Dendritic cell treated with granulocyte-macrophage colony-stimulating factor and Interleukin-4, amounts not matched to agents 40 ng/mL and 50 ng/mL, for 4 days (primary cell): ENCODE data around the gene POC1A.

Source experiments
- H3K27ac Mint-ChIP-seq: one replicate; pipeline ENCODE4 v1.8.0; 2022; ENCODE audit warnings: mild to moderate bottlenecking, mixed read lengths
- H3K27me3 Mint-ChIP-seq: one replicate; pipeline ENCODE4 v1.8.0; 2022; ENCODE audit warnings: mild to moderate bottlenecking, mixed read lengths
- H3K36me3 Mint-ChIP-seq: one replicate; pipeline ENCODE4 v1.8.0; 2022; ENCODE audit warnings: low read depth, mixed read lengths
- H3K4me1 Mint-ChIP-seq: one replicate; pipeline ENCODE4 v1.8.0; 2022; ENCODE audit warnings: low read depth, mixed read lengths
- H3K4me3 Mint-ChIP-seq: one replicate; pipeline ENCODE4 v1.8.0; 2022; ENCODE audit warnings: mild to moderate bottlenecking, moderate library complexity, mixed read lengths
- H3K9me3 Mint-ChIP-seq: one replicate; pipeline ENCODE4 v1.8.0; 2022; ENCODE audit warnings: mixed read lengths
- intact Hi-C: fragments of 100-400 bp; cut with micrococcal nuclease; formaldehyde crosslinking; loops from one replicate; pipeline ENCODE4 v1.15.0; 2022

The POC1A gene

GRCh38 chr3:52123106-52123725, 31.0 kb downstream of the POC1A start:
- H3K4me1 Mint-ChIP-seq: peaks cover 64% of the 10 kb centered on the region
- H3K9me3 Mint-ChIP-seq: no peaks in the 10 kb centered on the region
- no peaks in the 10 kb centered on the region for H3K27me3 Mint-ChIP-seq
- no peak overlapping the region for H3K4me3 Mint-ChIP-seq
- H3K27ac Mint-ChIP-seq: peak overlapping the region; percentile 92
- intact Hi-C loops: loop anchor here (2.0 to 5.0 kb wide), 2 partner anchors 36 to 120 kb away; no protein-coding TSS in a partner anchor
- peaks cover 6% of the 10 kb centered on the region for H3K36me3 Mint-ChIP-seq

DNA sequence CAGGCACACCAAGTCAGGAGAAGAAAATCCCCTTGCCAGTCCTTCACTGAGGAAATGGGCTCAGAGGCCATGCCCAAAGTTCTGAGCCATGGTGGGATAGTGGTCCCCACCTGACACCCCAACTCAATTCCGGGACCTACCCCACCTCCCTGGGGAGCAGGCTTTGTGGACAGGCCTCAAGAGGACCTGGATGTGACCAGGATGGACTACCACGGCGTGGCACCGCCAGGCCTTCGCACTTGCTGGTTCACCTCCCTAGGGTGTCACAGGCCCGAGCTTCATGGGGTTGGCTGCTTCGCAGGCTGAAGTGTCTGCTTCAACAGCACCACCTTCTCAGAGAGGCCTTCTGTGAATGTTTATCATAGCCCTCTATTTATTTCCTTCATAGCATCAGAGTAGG, 31.7 kb downstream of the POC1A start:
- intact Hi-C loops: loop anchor here (2.0 to 5.0 kb wide), 2 partner anchors 35 to 120 kb away; no protein-coding TSS in a partner anchor
- no peak overlapping the region for H3K4me3 Mint-ChIP-seq
- peak overlapping the region; percentile 92 for H3K27ac Mint-ChIP-seq
- H3K9me3 Mint-ChIP-seq: no peaks in the 10 kb centered on the region
- H3K27me3 Mint-ChIP-seq: no peaks in the 10 kb centered on the region
- H3K36me3 Mint-ChIP-seq: peaks cover 6% of the 10 kb centered on the region
- H3K4me1 Mint-ChIP-seq: peaks cover 67% of the 10 kb centered on the region

DNA sequence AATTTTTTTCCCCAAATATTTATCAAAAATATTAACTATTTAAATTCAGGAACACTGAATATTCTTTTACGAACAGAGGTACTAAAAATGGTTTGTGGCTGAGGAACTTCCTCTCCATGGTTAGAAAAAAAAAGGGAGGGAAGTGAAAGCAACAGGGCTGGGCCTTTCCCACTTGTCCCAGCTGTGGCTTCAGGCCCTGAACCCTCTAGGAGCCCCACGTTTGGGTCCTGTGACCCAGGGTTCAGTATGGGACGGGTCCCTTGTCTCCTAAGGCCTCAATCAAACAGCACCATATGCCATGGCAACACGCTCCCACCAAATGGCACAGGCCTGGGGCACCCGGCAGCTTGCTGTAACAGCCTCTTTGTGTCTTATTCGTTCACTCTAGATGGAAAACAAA, 32.4 kb downstream of the POC1A start:
- intact Hi-C loops: loop anchor here (1.0 to 5.0 kb wide), 3 partner anchors 35 to 119 kb away; no protein-coding TSS in a partner anchor
- peaks cover 6% of the 10 kb centered on the region for H3K36me3 Mint-ChIP-seq
- H3K4me3 Mint-ChIP-seq: no peak overlapping the region
- H3K27me3 Mint-ChIP-seq: no peaks in the 10 kb centered on the region
- H3K27ac Mint-ChIP-seq: peak overlapping the region; percentile 92
- no peaks in the 10 kb centered on the region for H3K9me3 Mint-ChIP-seq
- H3K4me1 Mint-ChIP-seq: peaks cover 73% of the 10 kb centered on the region

GRCh38 chr3:52121464-52121805, 32.8 kb downstream of the POC1A start:
- intact Hi-C loops: loop anchor here (1.0 to 5.0 kb wide), 2 partner anchors 34 to 66 kb away; no protein-coding TSS in a partner anchor
- Mint-ChIP-seq H3K27ac (peak overlapping the region; percentile 92), H3K27me3 (no peaks in the 10 kb centered on the region)

GRCh38 chr3:52120556-52121463, 33.4 kb downstream of the POC1A start:
- H3K27me3 Mint-ChIP-seq: no peaks in the 10 kb centered on the region
- H3K4me1 Mint-ChIP-seq: peaks cover 76% of the 10 kb centered on the region
- H3K36me3 Mint-ChIP-seq: peaks cover 2% of the 10 kb centered on the region
- no peaks in the 10 kb centered on the region for H3K9me3 Mint-ChIP-seq
- intact Hi-C loops: loop anchor here (1.0 to 5.0 kb wide), 2 partner anchors 34 to 66 kb away; no protein-coding TSS in a partner anchor
- peak overlapping the region; percentile 92 for H3K27ac Mint-ChIP-seq
- peak overlapping the region; percentile 13 for H3K4me3 Mint-ChIP-seq

More at GRCh38 chr3:52121464-52121805, 32.8 kb downstream of the POC1A start:
- no peaks in the 10 kb centered on the region for H3K9me3 Mint-ChIP-seq
- peaks cover 6% of the 10 kb centered on the region for H3K36me3 Mint-ChIP-seq
- peak overlapping the region; percentile 13 for H3K4me3 Mint-ChIP-seq
- H3K4me1 Mint-ChIP-seq: peaks cover 76% of the 10 kb centered on the region

- peaks cover 74% of the 10 kb centered on the region for H3K4me1 Mint-ChIP-seq
- no peaks in the 10 kb centered on the region for H3K27me3 Mint-ChIP-seq
- H3K9me3 Mint-ChIP-seq: no peaks in the 10 kb centered on the region
- H3K4me3 Mint-ChIP-seq: no peak overlapping the region
- no peaks in the 10 kb centered on the region for H3K36me3 Mint-ChIP-seq
- intact Hi-C loops: loop anchor here (5.0 kb wide), 1 partner anchor 33 kb away; no protein-coding TSS in a partner anchor
- H3K27ac Mint-ChIP-seq: peak overlapping the region; percentile 92
Measured at GRCh38 chr3:52119826-52120225, 34.4 kb downstream of the POC1A start.

- intact Hi-C loops: no loop called here
- H3K4me3 Mint-ChIP-seq: no peak overlapping the region
- no peaks in the 10 kb centered on the region for H3K27me3 Mint-ChIP-seq
- no peaks in the 10 kb centered on the region for H3K36me3 Mint-ChIP-seq
- peak overlapping the region; percentile 92 for H3K27ac Mint-ChIP-seq
- H3K4me1 Mint-ChIP-seq: peaks cover 74% of the 10 kb centered on the region
- H3K9me3 Mint-ChIP-seq: no peaks in the 10 kb centered on the region
Measured at GRCh38 chr3:52119099-52119498, 35.1 kb downstream of the POC1A start.

DNA sequence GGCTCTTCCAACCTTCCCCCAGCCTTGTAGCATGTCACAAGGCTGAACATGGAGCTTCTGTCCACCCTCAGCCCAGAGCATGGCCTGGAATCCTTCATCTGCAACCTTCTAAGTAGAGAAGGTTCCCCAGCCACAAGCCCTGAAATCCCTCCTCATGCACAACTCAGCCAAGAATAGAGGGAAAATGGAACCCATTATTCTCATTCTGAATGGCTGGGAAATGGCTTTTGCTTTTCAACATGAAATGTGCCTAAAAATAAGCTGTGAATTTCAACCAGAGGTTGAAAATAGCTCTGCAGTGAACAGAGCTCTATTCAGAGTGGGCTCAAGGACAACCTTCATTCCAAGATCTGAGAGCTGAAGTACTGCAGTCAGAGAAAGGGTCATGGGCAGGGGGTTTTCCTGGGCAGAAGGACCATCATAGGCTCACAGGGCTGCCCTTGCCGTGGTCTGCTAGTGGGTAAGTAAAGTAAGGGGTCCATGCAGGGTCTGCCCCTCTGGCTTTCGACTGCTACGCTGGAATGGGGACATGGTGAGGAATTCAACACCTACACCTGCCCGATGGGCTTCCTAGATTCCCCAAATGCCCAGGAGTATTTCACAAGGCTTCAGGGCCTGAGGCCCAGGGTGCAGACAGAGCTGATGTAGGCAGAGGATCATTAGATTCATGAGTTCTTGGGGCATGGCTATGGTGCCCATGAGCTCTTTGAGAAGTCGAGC, 35.9 kb downstream of the POC1A start:
- H3K27ac Mint-ChIP-seq: peak overlapping the region; percentile 92
- H3K27me3 Mint-ChIP-seq: no peaks in the 10 kb centered on the region
- intact Hi-C loops: no loop called here
- peaks cover 72% of the 10 kb centered on the region for H3K4me1 Mint-ChIP-seq
- H3K4me3 Mint-ChIP-seq: no peak overlapping the region
- no peaks in the 10 kb centered on the region for H3K36me3 Mint-ChIP-seq
- H3K9me3 Mint-ChIP-seq: no peaks in the 10 kb centered on the region

DNA sequence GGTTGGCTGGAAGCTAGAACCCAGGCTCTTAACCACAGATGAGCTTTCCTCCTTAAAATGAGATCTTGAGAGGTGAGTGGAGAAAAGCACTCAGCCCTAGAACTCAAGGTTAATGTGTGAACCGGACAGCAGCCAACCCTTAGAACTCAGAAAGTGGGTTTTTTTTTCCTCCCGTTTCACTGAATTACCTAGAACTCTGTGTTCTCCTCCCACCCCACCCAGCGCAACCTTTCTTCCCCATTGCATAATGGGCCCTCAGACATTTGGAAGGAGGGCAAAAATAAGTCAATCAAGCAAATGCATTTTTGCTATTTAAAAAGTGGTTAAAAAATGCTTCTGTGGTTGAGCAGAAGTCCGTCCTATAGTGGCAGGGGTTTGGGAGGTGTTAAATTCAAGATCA, 36.7 kb downstream of the POC1A start:
- intact Hi-C loops: no loop called here
- peaks cover 65% of the 10 kb centered on the region for H3K4me1 Mint-ChIP-seq
- H3K9me3 Mint-ChIP-seq: no peaks in the 10 kb centered on the region
- H3K36me3 Mint-ChIP-seq: no peaks in the 10 kb centered on the region
- H3K4me3 Mint-ChIP-seq: no peak overlapping the region
- no peaks in the 10 kb centered on the region for H3K27me3 Mint-ChIP-seq
- H3K27ac Mint-ChIP-seq: peak overlapping the region; percentile 92

GRCh38 chr3:52112056-52112455, 42.2 kb downstream of the POC1A start:
- Mint-ChIP-seq H3K4me1 (peaks cover 37% of the 10 kb centered on the region), H3K27me3 (no peaks in the 10 kb centered on the region), H3K4me3 (no peak overlapping the region), H3K36me3 (no peaks in the 10 kb centered on the region), H3K27ac (no peak overlapping the region), H3K9me3 (no peaks in the 10 kb centered on the region)
- intact Hi-C loops: no loop called here

DNA sequence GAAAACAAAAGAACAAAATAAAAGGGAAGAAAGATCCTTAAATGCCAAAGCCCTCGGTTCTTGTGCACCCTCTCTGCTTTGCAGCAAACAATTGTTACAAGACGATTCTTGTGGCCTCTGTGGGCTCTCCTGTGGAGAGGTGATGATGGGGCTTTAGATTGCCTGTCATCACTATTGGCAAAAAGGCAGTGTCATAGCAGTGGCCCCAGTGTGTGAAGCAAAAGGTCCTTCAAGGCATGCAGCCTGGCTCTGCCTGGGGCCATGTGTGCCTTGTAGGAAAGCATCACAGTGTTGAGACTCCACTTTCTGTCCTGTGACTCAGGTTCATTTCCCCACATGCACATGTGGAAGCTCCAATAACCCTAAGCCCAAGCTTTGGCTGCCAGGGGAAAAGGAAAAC, 43.7 kb downstream of the POC1A start:
- H3K27me3 Mint-ChIP-seq: no peaks in the 10 kb centered on the region
- H3K9me3 Mint-ChIP-seq: no peaks in the 10 kb centered on the region
- no peak overlapping the region for H3K4me3 Mint-ChIP-seq
- intact Hi-C loops: no loop called here
- peak overlapping the region; percentile 64 for H3K27ac Mint-ChIP-seq
- no peaks in the 10 kb centered on the region for H3K36me3 Mint-ChIP-seq
- peaks cover 30% of the 10 kb centered on the region for H3K4me1 Mint-ChIP-seq

- Mint-ChIP-seq H3K36me3 (no peaks in the 10 kb centered on the region), H3K27ac (peak overlapping the region; percentile 64), H3K4me3 (no peak overlapping the region), H3K27me3 (no peaks in the 10 kb centered on the region), H3K4me1 (peaks cover 30% of the 10 kb centered on the region), H3K9me3 (no peaks in the 10 kb centered on the region)
- intact Hi-C loops: no loop called here
Measured at GRCh38 chr3:52109611-52110301, 44.5 kb downstream of the POC1A start.
